Myocyte (in vitro differentiated cells): ENCODE measurements around the gene PKD1L1. TPM values are rescaled to one million over a fixed set of nuclear protein-coding genes. Genes with fewer than 3 reads are reported as not detected.
"Not testable (repeated sequence)": the region's sequence is repeated elsewhere in the genome, so short reads cannot be mapped to it uniquely, and the experiment has no call there.

ENCODE experiments used
- DNase-seq: peaks from one replicate; pipeline ENCODE4 v3.0.0-alpha.2; 2012; ENCODE audit warnings: low read depth
- total RNA-seq: library from RNA; depleted of rRNA; stranded (reverse); fragments of >200 nt; gene quantifications from 2 replicates; pipeline ENCODE4 v1.2.3, GENCODE V29; 2014

The PKD1L1 gene
- total RNA-seq, 1 donor from 2014 or later: 0.03 TPM

DNA sequence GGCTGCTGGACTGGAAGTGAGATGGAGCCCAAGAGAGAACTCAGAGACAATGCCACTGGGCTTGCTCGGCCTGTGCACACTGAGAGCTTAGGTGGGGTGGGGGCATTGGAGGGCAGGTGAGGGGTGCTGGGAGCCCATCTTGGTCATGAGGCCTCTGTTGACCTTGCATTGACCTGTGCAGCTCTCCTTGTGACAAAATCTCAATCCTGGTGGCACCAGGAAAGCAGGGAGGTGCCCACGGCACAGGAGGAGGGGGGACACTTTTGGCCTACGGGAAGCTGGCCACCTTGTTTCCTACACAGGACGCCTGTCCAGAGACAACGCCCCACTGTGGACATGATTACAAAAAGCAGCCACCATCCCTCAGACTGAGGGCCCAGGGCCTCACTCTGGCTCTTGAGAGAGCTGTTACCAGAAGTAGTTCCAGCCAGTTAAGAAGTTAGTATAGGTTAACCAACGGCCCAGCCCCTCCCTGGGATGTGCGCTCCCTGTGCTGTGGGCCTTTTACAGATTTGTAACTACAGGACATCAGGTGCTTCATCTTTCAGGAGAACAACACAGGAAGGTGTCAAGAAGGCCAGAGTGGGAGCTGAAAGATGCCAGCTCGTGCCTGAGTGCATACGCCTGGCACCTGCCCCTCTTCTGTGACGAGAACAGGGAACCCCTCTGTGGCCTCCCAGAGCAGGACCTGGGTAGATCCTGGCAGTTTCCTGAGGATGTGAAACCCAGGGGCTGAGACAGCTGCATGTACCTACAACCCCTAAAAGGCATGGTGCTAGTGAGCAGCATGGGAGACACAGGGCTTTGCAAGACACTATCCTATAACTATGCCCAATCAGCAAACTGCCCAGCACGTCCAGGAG is 10.3 kb downstream of the PKD1L1 start:
- DNase-seq: no peak

- no peak for DNase-seq
Measured at GRCh38 chr7:47937065-47937687, 11.1 kb downstream of the PKD1L1 start.

DNA sequence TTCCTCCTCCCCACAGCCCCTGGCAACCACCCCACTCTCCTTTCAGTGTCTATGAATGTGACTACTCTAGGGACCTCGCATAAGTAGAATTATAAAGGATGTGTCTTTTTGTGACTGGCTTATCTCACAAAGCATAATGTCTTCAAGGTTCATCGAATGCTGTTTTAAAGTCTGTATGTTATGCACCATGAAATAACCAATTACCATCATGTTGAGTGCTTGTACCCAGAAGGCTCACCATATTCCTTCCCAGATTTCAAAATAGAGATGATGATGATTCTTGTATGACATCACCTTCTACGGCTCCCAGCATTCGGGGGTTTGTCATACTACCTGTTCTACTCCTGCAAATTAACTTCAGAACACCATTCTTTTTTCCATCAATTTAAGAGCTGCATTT is 11.9 kb downstream of the PKD1L1 start:
- DNase-seq: no peak

- DNase-seq: no peak
Measured at GRCh38 chr7:47935336-47935735, 12.9 kb downstream of the PKD1L1 start.

- DNase-seq: no peak
Measured at GRCh38 chr7:47934831-47935230, 13.4 kb downstream of the PKD1L1 start.

- DNase-seq: no peak
Measured at GRCh38 chr7:47933215-47933614, 15.1 kb downstream of the PKD1L1 start.

- DNase-seq: no peak
Measured at GRCh38 chr7:47932466-47933037, 15.7 kb downstream of the PKD1L1 start.

GRCh38 chr7:47932016-47932415 is 16.2 kb downstream of the PKD1L1 start:
- peak; percentile 81 for DNase-seq

DNA sequence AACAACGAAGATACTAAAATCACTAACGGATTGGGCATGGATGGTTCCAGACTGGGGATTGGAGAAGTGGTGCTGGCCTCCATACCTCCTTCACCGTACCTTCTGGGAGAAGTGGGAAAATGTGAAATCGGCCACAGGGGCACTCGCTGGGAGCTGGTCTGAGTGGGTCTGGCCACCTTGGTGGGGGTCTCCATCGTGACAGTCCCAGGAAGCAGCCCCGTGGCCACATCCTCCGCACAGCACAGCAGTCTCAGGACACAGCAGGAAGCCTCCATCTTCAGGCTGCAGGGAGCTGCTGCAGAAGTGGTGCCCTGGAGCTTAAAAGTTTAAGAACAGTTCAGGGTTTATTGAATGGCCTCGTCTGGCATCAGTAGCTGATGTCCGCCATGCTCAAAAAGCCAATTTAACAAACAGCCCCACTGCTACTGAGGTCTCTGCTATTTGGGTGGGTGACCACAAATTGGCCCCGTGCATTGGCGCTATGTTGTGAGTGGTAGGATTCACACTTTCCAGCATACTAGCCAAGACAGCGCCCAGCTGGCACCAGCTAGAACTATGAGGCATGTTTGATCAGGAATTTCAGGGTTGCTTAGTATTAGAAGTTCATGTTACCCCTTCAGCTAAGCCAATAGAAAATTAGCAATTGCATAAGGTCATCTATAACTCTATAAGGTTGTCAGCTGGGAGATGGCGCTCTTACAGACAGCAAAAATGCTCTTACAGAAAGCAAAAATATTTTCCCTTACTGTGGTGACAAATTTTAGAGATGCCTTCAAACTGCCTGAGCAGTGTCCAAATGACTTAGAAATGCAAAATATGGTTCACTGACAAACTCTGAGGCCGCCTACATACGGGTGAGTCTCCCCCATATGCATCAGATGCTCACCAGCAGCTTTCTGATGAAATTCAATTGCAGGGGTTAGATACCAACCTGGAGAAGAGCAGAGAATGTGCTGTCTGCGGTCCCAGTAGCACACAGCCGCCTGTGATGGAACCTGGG is 17.0 kb downstream of the PKD1L1 start:
- DNase-seq: peak; percentile 51

DNA sequence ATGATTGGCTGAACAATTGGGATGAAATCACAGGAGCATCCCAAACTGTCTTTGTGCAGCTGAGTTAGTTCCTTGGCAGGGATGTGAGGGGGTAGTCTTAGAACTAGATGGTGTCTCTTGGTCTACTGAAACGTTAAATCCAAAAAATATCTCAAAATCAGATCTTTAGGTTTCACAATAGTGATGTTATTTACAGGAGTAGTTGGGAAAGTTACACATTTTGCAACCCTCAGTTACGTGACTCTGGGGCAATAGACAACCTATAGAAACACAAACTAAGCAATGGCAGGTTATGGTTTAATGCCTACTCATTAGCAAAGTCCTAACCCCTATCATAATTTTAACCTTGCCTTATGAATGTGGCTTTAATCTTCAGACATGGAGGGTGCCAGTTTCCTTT is 24.0 kb downstream of the PKD1L1 start:
- no peak for DNase-seq

DNA sequence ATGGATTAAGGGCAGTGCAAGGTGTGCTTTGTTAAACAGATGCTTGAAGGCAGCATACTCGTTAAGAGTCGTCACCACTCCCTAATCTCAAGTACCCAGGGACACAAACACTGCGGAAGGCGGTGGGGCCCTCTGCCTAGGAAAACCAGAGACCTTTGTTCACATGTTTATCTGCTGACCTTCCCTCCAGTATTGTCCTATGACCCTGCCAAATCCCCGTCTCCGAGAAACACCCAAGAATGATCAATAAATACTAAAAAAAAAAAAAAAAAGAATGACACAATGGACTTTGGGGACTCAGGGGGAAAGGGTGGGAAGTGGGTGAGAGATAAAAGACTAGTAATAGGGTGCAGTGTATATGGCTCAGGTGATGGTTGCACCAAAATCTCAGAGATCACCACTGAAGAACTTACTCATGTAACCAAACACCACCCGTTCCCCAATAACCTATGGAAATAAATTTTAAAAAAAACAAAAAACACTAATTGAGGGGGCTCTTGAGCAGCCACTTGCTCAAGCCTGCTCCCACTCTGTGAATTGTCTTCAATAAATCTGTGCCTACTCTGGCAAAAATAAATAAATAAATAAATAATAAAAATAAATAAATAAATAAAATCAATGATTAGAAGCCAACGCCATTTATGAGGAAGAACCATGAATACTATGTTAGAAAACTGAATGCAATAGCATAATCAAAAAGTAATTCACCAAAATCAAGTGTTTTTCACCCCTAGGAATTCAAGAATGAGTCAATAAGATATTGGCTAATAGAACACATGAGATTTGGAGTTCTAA is 25.0 kb downstream of the PKD1L1 start:
- not testable (repeated sequence) for DNase-seq

DNA sequence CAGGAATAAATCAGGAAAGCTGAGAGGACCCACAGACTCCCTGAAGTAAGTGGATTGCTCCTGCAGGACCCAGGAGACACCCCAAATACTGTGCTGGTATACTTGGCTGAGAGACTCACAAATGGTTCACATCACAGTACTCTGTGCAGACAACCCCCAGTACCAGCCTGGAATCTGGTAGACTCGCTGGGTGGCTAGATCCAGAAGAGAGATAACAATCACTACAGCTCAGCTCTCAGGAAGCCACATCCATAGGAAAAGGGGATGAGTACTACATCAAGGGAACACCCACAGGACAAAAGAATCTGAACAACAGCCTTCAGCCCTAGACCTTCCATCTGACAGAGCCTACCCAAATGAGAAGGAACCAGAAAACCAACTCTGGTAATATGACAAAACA is 31.8 kb downstream of the PKD1L1 start:
- not testable (repeated sequence) for DNase-seq

DNA sequence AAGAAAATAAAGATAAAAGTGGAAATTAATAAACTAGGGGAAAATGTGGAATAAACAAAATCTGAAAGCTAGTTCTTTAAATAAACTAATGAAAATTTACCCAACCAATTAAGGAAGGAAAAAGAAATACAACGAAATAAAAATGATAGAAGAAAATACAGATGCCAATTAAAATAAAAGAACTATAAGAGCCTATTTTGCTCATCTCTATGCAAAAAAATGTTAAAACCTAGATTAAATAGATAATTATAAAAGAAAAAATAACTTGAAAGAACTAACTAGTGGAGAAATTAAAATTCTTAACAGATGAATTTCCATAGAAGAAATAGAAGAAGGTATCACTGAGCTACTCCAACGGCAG is 32.7 kb downstream of the PKD1L1 start:
- DNase-seq: no peak

DNA sequence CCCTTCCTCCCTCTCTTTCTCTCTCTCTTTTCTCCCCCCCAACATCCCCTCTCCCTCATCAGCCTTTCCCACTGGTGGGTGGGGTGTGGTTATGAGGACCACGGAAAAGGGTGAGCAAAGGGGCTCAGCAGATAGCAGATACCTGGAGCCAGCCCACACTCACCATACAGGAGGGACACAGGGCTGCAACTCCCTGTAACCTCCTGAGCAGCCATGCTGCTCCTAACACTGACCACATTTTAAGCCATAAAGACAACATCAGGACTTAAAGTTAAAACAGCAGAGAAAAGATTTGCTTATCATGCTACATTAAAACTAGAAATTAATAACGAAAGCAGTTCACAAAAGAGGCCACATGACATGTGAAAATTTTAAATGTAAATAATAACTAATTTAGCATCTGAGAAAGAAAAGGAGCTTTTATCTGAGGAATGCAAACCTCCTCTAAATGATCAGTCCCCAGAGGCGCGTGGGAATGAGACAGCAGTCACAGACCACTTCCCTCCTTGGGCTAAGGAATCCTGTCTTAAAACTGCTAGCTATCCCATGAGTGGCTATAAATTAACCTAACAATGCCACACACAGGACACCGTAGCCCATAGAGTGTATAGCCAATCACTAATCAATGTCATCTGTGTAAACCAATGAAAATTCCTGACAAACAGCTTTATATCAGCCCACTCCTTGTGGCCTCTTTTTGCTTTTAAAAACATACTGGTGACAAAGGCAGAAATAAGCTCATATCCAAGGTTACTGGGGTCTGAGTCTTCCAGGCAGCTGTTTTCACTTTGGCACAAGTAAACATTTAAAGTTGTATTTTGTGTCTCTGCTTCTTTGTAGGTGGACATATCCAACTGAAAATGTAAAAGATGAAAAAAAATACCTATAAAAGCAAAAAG is 33.3 kb downstream of the PKD1L1 start:
- DNase-seq: peak; percentile 35

DNA sequence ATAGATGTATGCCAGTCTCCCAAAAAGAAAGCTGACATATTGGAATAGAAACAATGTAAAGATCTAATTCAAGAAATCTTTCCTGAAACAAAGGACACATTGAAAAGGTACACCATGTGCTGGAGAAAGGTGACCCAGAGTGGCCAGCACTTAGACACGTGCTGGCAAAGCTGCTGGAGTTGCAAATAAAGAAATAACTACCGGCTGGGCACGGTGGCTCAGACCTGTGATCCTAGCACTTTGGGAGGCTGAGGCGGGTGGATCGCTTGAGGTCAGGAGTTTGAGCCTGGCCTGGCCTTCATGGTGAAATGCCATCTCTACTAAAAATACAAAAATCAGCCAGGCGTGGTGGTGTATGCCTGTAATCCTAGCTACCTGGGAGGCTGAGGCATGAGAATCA is 35.9 kb downstream of the PKD1L1 start:
- DNase-seq: no peak

DNA sequence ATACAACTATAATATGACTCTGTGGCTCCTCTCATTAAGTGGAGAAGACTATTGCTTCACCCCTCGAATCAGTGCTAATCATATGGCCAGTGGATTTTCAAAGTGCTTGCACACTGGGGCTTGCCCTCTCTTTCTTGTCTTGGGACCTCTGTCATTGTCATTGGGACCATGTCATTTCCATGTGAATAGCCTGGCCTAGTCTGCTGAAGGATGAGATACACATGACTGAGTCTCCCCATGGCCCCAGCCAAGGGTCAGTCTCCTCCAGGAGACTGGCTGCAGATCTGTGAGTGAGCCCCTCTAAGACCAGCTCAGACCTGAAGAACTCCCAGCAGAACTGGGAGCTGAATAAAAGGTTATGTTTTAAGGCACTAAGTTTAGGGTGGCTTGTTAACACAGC is 39.5 kb downstream of the PKD1L1 start:
- no peak for DNase-seq

DNA sequence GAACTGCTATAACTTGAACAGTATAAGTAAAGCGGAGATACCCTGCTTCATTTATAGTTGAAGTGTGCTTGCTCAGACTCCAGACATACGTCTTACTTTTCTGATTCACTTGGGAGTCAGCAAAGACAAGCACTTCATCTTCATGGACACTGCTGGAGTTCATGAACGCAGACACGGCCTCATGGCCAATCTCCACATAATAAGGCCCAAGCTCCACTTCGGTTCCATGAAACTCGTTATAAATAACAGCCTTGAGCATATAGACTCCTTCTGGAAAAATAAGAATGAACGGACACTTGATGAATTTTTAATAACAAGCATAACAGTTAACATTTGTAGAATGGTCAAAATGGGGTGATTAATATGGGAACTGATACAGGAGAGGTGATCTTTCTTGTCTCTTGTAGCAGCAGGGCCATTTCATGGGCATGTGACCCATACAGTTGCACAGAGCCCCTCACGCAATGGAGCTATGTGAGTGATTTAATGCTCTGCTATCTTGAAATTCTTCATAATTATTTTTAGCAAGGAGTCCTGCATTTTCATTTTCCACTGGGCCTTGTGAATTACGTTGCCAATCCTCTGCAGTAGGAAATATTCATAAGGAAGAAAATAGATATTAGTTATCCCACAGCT is 40.2 kb downstream of the PKD1L1 start:
- DNase-seq: no peak

DNA sequence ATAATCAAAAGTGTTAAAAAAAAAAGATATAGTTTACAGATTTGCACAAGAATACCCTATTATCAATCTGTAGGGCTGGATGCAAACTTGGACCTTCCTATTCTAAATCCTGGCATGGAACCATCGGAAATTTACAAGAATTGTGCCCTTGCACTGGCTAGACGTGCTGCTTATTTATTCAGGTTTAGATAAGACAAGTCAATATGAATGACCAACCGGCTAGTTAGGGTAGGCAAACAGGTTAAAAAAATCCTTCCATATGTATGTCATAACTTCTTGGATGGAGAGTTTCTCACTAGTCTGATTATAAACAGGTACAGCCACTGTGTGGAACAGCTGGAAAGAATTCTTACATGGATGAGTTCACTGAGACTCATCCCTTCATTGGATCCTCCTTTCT is 41.4 kb downstream of the PKD1L1 start:
- no peak for DNase-seq
